Measurements from ENCODE around the gene SAMD11. TPM values are rescaled to one million over a fixed set of nuclear protein-coding genes. Genes with fewer than 3 reads are reported as not detected.
"Not testable (repeated sequence)": the region's sequence is repeated elsewhere in the genome, so short reads cannot be mapped to it uniquely, and the experiment has no call there.

SAMD11 gene
- total RNA-seq, 1 donor from 2014 or later: 0.41 TPM

GRCh38 chr1:942864-943533 lies 19.3 kb downstream of the SAMD11 start:
- FAIRE-seq: no peak
- no peak for DNase-seq (ENCODE audit: low spot score in 2 of 2)

GRCh38 chr1:943545-944340 lies 20.0 kb downstream of the SAMD11 start:
- FAIRE-seq (no peak), DNase-seq (ENCODE audit: low spot score in 2 of 2) (no peak)

GRCh38 chr1:944341-945325 lies 20.9 kb downstream of the SAMD11 start:
- no peak for FAIRE-seq
- no peak for DNase-seq (ENCODE audit: low spot score in 2 of 2)

GRCh38 chr1:945688-946556 lies 22.2 kb downstream of the SAMD11 start:
- no peak for DNase-seq (ENCODE audit: low spot score in 2 of 2)
- FAIRE-seq: no peak

GRCh38 chr1:946811-947210 lies 23.1 kb downstream of the SAMD11 start:
- FAIRE-seq; DNase-seq (ENCODE audit: low spot score in 2 of 2): not testable (repeated sequence)

- DNase-seq (ENCODE audit: low spot score in 2 of 2) (no peak), FAIRE-seq (no peak)
Observed at GRCh38 chr1:947958-948357, 24.2 kb downstream of the SAMD11 start.

- DNase-seq (ENCODE audit: low spot score in 2 of 2) (no peak), FAIRE-seq (no peak)
Observed at GRCh38 chr1:950268-950667, 26.5 kb downstream of the SAMD11 start.

GRCh38 chr1:950881-951280 lies 27.2 kb downstream of the SAMD11 start:
- FAIRE-seq: no peak
- DNase-seq (ENCODE audit: low spot score in 2 of 2): no peak

GRCh38 chr1:951364-951763 lies 27.6 kb downstream of the SAMD11 start:
- DNase-seq (ENCODE audit: low spot score in 2 of 2): no peak

GRCh38 chr1:952201-952600 lies 28.5 kb downstream of the SAMD11 start:
- DNase-seq (ENCODE audit: low spot score in 2 of 2): no peak
- FAIRE-seq: no peak

More at GRCh38 chr1:951364-951763, 27.6 kb downstream of the SAMD11 start:
- FAIRE-seq: no peak

- FAIRE-seq (no peak), DNase-seq (ENCODE audit: low spot score in 2 of 2) (no peak)
Observed at GRCh38 chr1:952603-953002, 28.9 kb downstream of the SAMD11 start.

GRCh38 chr1:953524-954320 lies 30.0 kb downstream of the SAMD11 start:
- FAIRE-seq: no peak
- no peak for DNase-seq (ENCODE audit: low spot score in 2 of 2)

GRCh38 chr1:954927-955326 lies 31.2 kb downstream of the SAMD11 start:
- FAIRE-seq (no peak), DNase-seq (ENCODE audit: low spot score in 2 of 2) (no peak)

- no peak for FAIRE-seq
Observed at GRCh38 chr1:955474-955873, 31.8 kb downstream of the SAMD11 start.

GRCh38 chr1:956636-957035 lies 32.9 kb downstream of the SAMD11 start:
- DNase-seq (ENCODE audit: low spot score in 2 of 2) (no peak), FAIRE-seq (no peak)

More at GRCh38 chr1:955474-955873, 31.8 kb downstream of the SAMD11 start:
- no peak for DNase-seq (ENCODE audit: low spot score in 2 of 2)

- no peak for FAIRE-seq
- peak; percentile 99 for DNase-seq (ENCODE audit: low spot score in 2 of 2)
Observed at GRCh38 chr1:958823-959730, 35.4 kb downstream of the SAMD11 start, which contains the start of gene NOC2L. Gene NOC2L (minus strand): TSS chr1:959256. CDS start chr1:959240, 16 bp downstream.

GRCh38 chr1:959731-960362 lies 36.1 kb downstream of the SAMD11 start:
- no peak for FAIRE-seq
- DNase-seq (ENCODE audit: low spot score in 2 of 2): no peak

Measured in frontal cortex (tissue), 4 donors.